PC-9 (cell line): ENCODE measurements around the gene YPEL3.

Experiments
- CTCF ChIP-seq: fragments of 200-600 bp; sonication (generic); conservative IDR thresholded peaks from 2 replicates; pipeline ENCODE4 v1.6.1; 2017; ENCODE audit warnings: mixed run types, antibody characterized with exemption, mild to moderate bottlenecking, moderate library complexity
- EZH2 ChIP-seq: fragments of 200-600 bp; sonication (generic); IDR thresholded peaks from 2 replicates; pipeline ENCODE4 v1.8.0; 2017; ENCODE audit warnings: antibody characterized with exemption, low read depth

GRCh38 chr16:30088237-30088831 lies 7.7 kb downstream of the YPEL3 start:
- TF ChIP-seq EZH2 (no peak), CTCF (no peak)
